Loucy (cell line): ENCODE data around the gene P2RX3.

ENCODE experiments used
- EZH2phosphoT487 ChIP-seq: fragments of 200-600 bp; IDR thresholded peaks from 2 replicates; pipeline ENCODE4 v1.6.1; 2018; ENCODE audit warnings: antibody characterized with exemption, mild to moderate bottlenecking, moderate library complexity, borderline replicate concordance
- TF ChIP-seq, protein P1 (sequence below): fragments of 200-600 bp; sonication (generic); conservative IDR thresholded peaks from 2 replicates; pipeline ENCODE4 v1.5.1; 2014; ENCODE audit warnings: mild to moderate bottlenecking, antibody characterized with exemption, low read length

DNA sequence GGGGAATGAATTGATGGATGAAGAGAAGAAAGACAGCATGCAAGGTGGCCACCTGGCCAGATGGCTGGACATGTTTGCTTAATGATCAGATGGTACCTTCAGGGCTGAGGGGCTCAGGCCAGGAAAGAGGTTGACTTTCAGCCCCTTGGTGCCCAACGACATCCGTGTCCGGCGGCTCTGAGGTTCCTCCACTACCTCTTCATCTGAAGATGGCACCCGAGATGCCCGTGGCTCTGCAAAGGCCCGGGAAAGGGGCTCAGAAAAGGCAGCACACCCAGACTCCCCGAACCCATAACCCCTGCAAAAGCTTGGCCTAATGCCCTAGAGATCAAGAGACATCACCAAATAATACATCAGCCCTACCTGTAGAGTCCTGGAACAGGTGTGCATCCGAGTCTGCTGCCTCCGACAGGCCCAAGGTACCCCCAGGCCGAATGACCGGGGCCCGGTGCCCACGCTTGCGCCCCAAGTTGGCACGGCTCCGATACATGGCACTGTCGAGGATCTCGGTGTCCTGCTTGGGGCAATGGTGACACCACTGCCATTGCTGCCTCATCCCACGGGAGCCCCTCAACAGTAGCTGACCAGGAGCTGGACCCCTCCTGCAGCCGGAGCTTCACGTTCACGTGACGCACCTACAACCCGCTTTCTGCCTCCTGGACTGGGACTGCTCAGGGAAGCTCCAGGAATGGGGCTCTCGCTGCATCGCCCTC lies 36.3 kb upstream of the P2RX3 start:
- TF ChIP-seq, protein P1, sequence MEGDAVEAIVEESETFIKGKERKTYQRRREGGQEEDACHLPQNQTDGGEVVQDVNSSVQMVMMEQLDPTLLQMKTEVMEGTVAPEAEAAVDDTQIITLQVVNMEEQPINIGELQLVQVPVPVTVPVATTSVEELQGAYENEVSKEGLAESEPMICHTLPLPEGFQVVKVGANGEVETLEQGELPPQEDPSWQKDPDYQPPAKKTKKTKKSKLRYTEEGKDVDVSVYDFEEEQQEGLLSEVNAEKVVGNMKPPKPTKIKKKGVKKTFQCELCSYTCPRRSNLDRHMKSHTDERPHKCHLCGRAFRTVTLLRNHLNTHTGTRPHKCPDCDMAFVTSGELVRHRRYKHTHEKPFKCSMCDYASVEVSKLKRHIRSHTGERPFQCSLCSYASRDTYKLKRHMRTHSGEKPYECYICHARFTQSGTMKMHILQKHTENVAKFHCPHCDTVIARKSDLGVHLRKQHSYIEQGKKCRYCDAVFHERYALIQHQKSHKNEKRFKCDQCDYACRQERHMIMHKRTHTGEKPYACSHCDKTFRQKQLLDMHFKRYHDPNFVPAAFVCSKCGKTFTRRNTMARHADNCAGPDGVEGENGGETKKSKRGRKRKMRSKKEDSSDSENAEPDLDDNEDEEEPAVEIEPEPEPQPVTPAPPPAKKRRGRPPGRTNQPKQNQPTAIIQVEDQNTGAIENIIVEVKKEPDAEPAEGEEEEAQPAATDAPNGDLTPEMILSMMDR = no peak
- TF ChIP-seq EZH2phosphoT487 = no peak
